GM19324 (cell line): ENCODE results near the gene GOLGA6C.
"Not testable (repeated sequence)": the region's sequence is repeated elsewhere in the genome, so short reads cannot be mapped to it uniquely, and the experiment has no call there.

ENCODE experiments used
- ATAC-seq: cut with Tn5 transposase; IDR thresholded peaks from one replicate; pipeline ENCODE4 v1.9.1; 2021; ENCODE audit warnings: mild to moderate bottlenecking, moderate library complexity; ENCODE audit not compliant: unreplicated experiment, low FRiP score

GOLGA6C gene

GRCh38 chr15:75227663-75228280, 30.4 kb upstream of the GOLGA6C start:
- no peak for ATAC-seq

DNA sequence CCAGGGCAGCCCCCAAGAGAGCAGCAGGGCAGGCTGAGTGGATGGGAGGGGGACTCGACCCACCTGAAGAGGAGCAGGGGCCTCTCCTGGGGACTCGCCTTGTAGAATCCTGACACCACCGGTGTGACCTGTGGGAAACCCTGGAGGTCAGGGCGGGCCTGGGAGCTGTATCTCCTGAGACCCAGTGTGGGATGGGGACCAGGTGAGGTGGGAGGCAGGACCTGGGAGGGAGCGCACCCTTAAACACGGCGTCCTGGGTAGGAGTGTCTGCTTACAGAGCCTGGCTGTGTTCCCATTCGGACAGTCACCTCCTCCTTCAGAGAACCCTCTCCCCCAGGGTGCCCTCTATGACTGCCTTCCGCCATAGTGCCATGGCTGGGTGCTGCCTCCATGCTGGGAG, 29.3 kb upstream of the GOLGA6C start:
- ATAC-seq: no peak

- ATAC-seq: no peak
Measured at GRCh38 chr15:75229191-75230015, 28.7 kb upstream of the GOLGA6C start.

DNA sequence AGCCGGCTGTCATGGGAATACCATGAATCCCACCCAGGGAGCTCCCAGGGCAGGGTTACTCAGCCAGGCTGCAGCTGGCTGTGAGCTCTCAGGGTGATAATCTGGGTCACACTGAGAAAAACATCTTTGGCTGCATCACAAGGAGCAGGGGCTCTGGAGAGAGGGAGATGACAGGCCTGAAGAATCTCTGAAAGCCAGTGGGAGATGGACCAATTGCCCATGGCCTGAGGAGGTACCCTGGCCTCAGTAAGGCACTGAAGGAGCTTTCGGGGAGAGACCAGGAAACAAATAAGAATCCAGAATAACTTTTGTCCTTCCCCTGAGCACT, 28.2 kb upstream of the GOLGA6C start:
- ATAC-seq: no peak

DNA sequence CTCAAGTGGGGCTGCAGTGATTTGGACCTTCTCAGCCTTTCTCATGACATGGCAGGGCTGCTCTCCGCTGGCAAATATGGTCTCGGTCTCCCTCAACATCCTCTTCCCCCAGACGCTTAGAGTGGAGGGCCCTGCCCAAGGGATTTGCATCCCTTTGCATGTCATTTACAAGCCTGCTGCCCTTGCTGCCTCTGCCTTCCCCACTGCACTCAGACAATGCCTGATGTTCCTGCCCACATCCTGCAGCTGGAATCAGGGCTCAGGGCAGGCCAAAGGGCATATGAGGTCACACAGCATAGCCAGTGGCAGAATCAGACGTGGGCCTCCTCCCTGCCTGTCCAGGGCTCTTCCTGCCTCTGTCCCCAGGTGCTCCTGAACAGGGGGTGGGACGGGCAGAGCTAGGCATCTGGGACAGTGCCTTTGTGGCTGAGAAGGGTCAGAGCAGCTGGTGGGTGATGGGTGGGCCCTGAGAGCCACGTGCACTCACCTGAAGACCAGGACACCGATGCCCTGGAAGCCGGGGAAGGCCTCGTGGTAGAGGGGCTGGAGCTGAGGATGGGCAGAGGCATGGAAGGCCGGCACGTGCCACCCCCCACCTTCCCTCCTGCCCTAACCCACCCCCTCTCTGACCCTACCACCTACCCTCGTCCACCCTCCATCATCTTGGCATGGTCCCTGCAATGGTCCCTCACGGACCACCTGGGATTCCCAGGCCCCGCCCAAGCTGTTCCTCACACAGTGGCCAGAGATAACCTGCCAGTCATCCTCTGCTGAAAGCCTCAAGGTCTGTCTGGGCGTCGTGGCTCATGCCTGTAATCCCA, 27.4 kb upstream of the GOLGA6C start:
- ATAC-seq: no peak

GRCh38 chr15:75231836-75232235, 26.3 kb upstream of the GOLGA6C start:
- ATAC-seq: no peak

DNA sequence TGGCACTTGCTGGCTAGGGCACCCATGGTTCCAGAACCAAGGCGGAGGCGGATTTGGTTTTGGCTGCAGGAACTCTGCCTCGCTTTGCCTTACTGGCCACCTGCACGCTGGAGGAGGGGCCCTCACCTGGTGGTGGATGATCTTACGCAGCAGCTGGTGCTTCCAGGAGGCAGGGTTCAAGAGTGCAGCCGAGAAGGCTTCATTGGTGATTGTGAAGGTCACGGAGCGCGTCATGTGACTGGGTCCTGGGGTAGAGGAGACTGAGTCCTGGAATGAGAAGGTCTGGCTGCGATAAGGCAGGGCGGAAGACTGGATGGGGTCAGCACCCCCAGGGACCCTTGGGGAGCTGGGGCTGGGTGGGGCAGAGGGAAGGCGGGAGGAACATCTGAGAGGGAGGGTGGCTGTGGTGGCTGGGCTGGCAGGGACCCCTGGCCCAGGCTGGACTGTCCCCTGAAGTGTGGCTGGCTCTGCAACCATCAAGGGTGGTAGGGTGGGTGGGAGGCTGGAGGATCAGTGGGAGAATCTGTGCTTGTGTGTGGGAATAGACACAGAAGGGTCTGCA, 25.8 kb upstream of the GOLGA6C start:
- no peak for ATAC-seq

GRCh38 chr15:75232826-75233503, 25.2 kb upstream of the GOLGA6C start:
- no peak for ATAC-seq

GRCh38 chr15:75233504-75234190, 24.5 kb upstream of the GOLGA6C start:
- ATAC-seq: no peak

- ATAC-seq: no peak
Measured at GRCh38 chr15:75234191-75234810, 23.8 kb upstream of the GOLGA6C start.

- no peak for ATAC-seq
Measured at GRCh38 chr15:75235051-75235673, 23.0 kb upstream of the GOLGA6C start.

DNA sequence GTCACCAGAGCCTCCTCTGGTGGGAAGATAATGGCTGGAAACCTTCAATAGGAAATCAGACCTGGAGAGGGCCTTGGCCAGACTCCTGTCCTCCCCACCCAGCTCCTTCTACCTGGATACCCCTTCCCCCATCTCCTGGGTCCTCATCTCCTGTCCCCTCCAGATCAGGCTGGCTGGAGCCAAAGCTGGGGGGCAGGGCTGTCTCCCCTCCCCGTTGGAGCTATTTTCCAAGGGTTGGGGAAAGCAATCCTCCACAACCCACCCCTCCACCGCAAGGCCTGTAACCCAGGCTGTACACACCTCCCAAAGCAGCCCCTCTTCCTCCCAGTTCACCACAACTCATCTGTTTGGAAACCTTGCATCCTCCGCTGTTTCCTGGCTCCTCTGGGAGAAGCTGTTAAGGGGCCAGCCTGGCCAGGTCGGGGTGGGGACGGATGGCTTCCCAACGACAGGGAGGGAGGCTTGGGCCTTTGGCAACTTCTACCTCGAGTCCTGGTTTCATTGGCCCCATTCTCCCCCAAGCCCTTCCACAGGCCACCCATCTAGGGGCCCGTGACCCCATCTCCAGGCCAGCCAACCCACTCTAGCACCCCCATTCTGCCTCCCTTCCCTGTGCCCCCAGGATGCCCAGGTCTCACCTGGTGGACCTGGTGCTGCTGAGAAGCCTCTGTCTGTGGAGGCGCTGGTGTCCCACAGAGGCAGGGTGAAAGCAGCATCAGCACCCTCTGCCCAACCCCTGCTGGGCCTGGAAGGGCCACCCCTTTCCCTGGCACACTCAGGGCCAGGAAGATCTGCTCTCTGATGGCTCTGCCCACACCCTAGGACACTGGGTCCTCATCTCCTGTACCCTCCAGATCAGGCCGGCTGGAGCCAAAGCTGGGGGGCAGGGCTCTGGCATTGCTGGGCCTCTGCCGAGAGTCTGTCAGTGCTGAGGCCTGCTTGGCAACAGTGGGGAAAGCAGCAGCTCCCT, 22.1 kb upstream of the GOLGA6C start:
- no peak for ATAC-seq

DNA sequence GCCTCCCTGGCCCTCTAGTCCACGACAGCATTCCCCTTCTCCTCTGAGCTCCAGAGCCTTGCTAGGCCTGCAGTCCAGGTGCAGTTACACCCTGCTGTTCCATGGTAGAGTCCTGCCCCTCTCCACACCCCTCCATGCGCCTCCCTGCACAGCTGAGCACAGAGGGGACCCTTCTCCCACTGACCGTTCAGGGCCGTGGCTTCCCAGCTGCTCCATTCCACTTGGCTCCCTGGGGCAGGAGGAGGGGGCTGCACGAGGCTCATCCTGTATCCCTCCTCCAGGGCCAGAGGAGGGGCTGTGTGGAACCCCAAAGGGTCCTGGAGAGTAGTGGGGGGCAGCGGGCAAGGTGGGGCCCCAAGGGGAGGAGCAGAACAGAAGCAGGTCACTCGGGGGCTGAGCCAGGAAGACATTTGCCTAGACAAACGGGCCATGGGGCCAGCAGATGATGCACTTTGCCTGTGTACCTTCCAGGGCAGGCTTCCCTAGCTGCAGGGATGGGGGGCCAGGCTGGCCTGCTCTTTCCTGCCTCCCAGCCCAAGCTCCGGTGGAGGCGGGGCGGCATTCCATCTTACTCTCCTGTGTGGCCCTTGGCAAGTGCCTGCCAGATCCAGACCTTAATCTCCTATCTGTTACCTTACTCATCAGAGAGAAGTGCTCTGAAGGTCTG, 20.7 kb upstream of the GOLGA6C start:
- no peak for ATAC-seq

DNA sequence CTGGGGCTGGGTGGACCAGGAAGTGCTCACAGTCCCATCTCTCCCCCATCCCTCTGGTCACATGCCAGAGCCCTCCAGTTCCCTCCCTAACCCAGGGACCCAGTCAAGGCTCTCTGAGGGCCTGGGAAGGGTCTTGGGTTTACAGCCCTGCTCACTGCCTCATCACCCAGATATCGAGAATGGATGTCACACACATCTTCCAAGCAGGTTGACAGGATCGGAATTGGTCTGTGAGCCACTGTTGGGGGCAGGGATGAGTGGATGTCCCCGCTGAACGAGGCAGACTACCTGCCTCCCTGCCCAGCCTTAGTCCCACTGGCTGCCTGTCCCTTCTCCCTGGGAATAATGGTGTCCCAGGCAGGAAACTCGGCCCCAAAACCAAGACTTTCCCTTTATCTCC, 20.0 kb upstream of the GOLGA6C start:
- no peak for ATAC-seq

GRCh38 chr15:75245741-75246140, 12.4 kb upstream of the GOLGA6C start:
- not testable (repeated sequence) for ATAC-seq

DNA sequence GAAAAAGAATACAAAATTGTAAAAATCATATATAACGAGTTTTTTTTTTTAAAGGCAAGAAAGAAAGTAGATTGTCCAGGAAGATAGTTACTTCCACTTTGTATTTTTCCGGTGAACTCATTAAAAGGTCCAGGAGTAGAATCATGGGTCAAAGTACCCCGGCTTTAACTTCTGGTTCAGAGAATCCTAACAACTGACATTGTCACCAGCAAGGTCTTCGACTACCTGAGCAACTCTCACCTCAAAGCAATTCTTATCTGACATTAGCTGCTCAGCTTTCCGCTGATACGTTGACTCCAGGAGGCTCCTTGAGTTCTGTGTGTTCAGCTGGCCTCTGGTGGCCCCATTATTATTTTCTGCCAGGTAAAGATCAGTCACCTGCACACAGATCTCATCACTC, 9.1 kb upstream of the GOLGA6C start:
- ATAC-seq: not testable (repeated sequence)

GRCh38 chr15:75249726-75250125, 8.4 kb upstream of the GOLGA6C start:
- no peak for ATAC-seq
